GM12872 (cell line): Measurements from ENCODE around the gene DELE1.

Experiments used
- CTCF ChIP-seq: IDR thresholded peaks from 3 replicates; pipeline ENCODE4 v1.5.1; 2011; ENCODE audit warnings: low read depth, mild to moderate bottlenecking, low read length, moderate library complexity; ENCODE audit not compliant: insufficient read depth

Gene DELE1

GRCh38 chr5:141910271-141910673 lies 13.4 kb upstream of the DELE1 start:
- no peak for TF ChIP-seq CTCF

- TF ChIP-seq CTCF, result no peak
Observed at GRCh38 chr5:141913560-141914198, 10.0 kb upstream of the DELE1 start.

GRCh38 chr5:141914199-141914743 lies 9.4 kb upstream of the DELE1 start:
- peak; percentile 26; the same call in 1 of the 3 replicates for TF ChIP-seq CTCF

GRCh38 chr5:141914797-141915196 lies 8.9 kb upstream of the DELE1 start:
- TF ChIP-seq CTCF, result no peak

GRCh38 chr5:141915881-141916336 lies 7.8 kb upstream of the DELE1 start:
- TF ChIP-seq CTCF, result 0 out of 3 replicates have a peak, but pooled peaks have one; percentile 14

- no peak for TF ChIP-seq CTCF
Observed at GRCh38 chr5:141916522-141916921, 7.1 kb upstream of the DELE1 start.

- no peak for TF ChIP-seq CTCF
Observed at GRCh38 chr5:141917760-141918159, 5.9 kb upstream of the DELE1 start.
